Neural progenitor cell (in vitro differentiated cells): Measurements from ENCODE around the gene LMF1. TPM values are rescaled to one million over a fixed set of nuclear protein-coding genes. Genes with fewer than 3 reads are reported as not detected.

Source experiments
- DNase-seq: peaks from one replicate; pipeline ENCODE4 v3.0.0-alpha.2; 2016; ENCODE audit warnings: low spot score
- H2AFZ ChIP-seq: fragments of 200-600 bp; sonication (generic); replicated peaks from 2 replicates; pipeline ENCODE4 v1.6.1; 2016; ENCODE audit warnings: antibody characterized with exemption
- H3F3A ChIP-seq: fragments of 200-600 bp; sonication (generic); 2 replicates; pipeline ENCODE4 v1.6.1; 2016; ENCODE audit warnings: antibody characterized with exemption, low read depth
- H3K27ac ChIP-seq: fragments of 200-600 bp; sonication (generic); 2 replicates; pipeline ENCODE4 v1.5.1; 2016; ENCODE audit warnings: mild to moderate bottlenecking
- H3K27me3 ChIP-seq: fragments of 200-600 bp; sonication (generic); 2 replicates; pipeline ENCODE4 v1.6.1; 2016; ENCODE audit warnings: mild to moderate bottlenecking, moderate library complexity
- H3K36me3 ChIP-seq: fragments of 200-600 bp; sonication (generic); 2 replicates; pipeline ENCODE4 v1.5.1; 2016
- H3K4me1 ChIP-seq: fragments of 200-600 bp; sonication (generic); 2 replicates; pipeline ENCODE4 v1.6.1; 2016; ENCODE audit warnings: mixed run types
- H3K4me2 ChIP-seq: fragments of 200-600 bp; sonication (generic); 2 replicates; pipeline ENCODE4 v1.6.1; 2016
- H3K4me3 ChIP-seq: fragments of 200-600 bp; sonication (generic); 2 replicates; pipeline ENCODE4 v1.5.1; 2016
- H3K79me2 ChIP-seq: fragments of 200-600 bp; sonication (generic); 2 replicates; pipeline ENCODE4 v1.6.1; 2016; ENCODE audit warnings: low read depth
- H3K9ac ChIP-seq: fragments of 200-600 bp; sonication (generic); 2 replicates; pipeline ENCODE4 v1.6.1; 2016
- H3K9me3 ChIP-seq: fragments of 200-600 bp; sonication (generic); 2 replicates; pipeline ENCODE4 v1.5.1; 2016; ENCODE audit warnings: low read depth
- H4K20me1 ChIP-seq: fragments of 200-600 bp; sonication (generic); 2 replicates; pipeline ENCODE4 v1.6.1; 2016; ENCODE audit warnings: low read depth
- H3K27ac Mint-ChIP-seq: 3 replicates; pipeline ENCODE4 v1.8.0; 2021; ENCODE audit warnings: mixed read lengths
- H3K27me3 Mint-ChIP-seq: 2 replicates; pipeline ENCODE4 v1.8.0; 2022; ENCODE audit warnings: low read depth, mild to moderate bottlenecking, inconsistent platforms, moderate library complexity, mixed read lengths; ENCODE audit not compliant: insufficient read depth
- H3K36me3 Mint-ChIP-seq: 3 replicates; pipeline ENCODE4 v1.8.0; 2021; ENCODE audit warnings: mixed read lengths
- H3K4me1 Mint-ChIP-seq: 3 replicates; pipeline ENCODE4 v1.8.0; 2021; ENCODE audit warnings: mixed read lengths
- H3K4me3 Mint-ChIP-seq: 3 replicates; pipeline ENCODE4 v1.8.0; 2021; ENCODE audit warnings: mild to moderate bottlenecking, moderate library complexity, mixed read lengths
- H3K9me3 Mint-ChIP-seq: 3 replicates; pipeline ENCODE4 v1.8.0; 2020; ENCODE audit warnings: mixed read lengths
- CTCF ChIP-seq: fragments of 200-600 bp; sonication (generic); IDR thresholded peaks from 2 replicates; pipeline ENCODE4 v1.5.1; 2017; ENCODE audit warnings: antibody characterized with exemption, mild to moderate bottlenecking
- EZH2 ChIP-seq: fragments of 200-600 bp; sonication (generic); IDR thresholded peaks from 2 replicates; pipeline ENCODE4 v1.6.1; 2017; ENCODE audit warnings: antibody characterized with exemption, mild to moderate bottlenecking, moderate library complexity
- EZH2phosphoT487 ChIP-seq: fragments of 200-600 bp; sonication (generic); IDR thresholded peaks from 2 replicates; pipeline ENCODE4 v1.6.1; 2017; ENCODE audit warnings: antibody characterized with exemption
- total RNA-seq: library from RNA; depleted of rRNA; stranded (reverse); fragments of >200 nt; gene quantifications from 2 replicates; pipeline ENCODE4 v1.2.3, GENCODE V29; 2015; ENCODE audit warnings: low replicate concordance

LMF1 gene
- total RNA-seq, 1 donor from 2014 or later, result 3.4 TPM

- Mint-ChIP-seq H3K36me3 (peaks cover 4% of the 10 kb centered on the region), H3K27ac (no peak overlapping the region), H3K9me3 (peaks cover 5% of the 10 kb centered on the region), H3K27me3 (peaks cover 2% of the 10 kb centered on the region), H3K4me1 (peaks cover 5% of the 10 kb centered on the region), H3K4me3 (no peak overlapping the region)
- no peak for DNase-seq
- peaks cover 19% of the 10 kb centered on the region for H4K20me1 ChIP-seq
- H2AFZ ChIP-seq, result no peak overlapping the region
- no peak overlapping the region for H3K4me3 ChIP-seq
- H3F3A ChIP-seq, result peaks cover 24% of the 10 kb centered on the region
- TF ChIP-seq EZH2phosphoT487 (no peak), EZH2 (no peak), CTCF (no peak)
- H3K36me3 ChIP-seq, result no peaks in the 10 kb centered on the region
- no peak overlapping the region for H3K4me2 ChIP-seq
- peaks cover 62% of the 10 kb centered on the region for H3K27me3 ChIP-seq
- peaks cover 13% of the 10 kb centered on the region for H3K79me2 ChIP-seq
- no peak overlapping the region for H3K27ac ChIP-seq
- H3K4me1 ChIP-seq, result peaks cover 18% of the 10 kb centered on the region
- no peak overlapping the region for H3K9ac ChIP-seq
- no peaks in the 10 kb centered on the region for H3K9me3 ChIP-seq
These were observed 166.4 kb downstream of the LMF1 start for GRCh38 chr16:804193-805048.

GRCh38 chr16:803754-804080, 167.1 kb downstream of the LMF1 start:
- Histone ChIP-seq H3K4me3 (no peak overlapping the region), H3K9ac (no peak overlapping the region), H3K4me1 (peaks cover 18% of the 10 kb centered on the region), H3K4me2 (no peak overlapping the region), H3K27ac (no peak overlapping the region), H3K36me3 (no peaks in the 10 kb centered on the region), H3K27me3 (peaks cover 68% of the 10 kb centered on the region), H3K9me3 (no peaks in the 10 kb centered on the region), H3F3A (peaks cover 24% of the 10 kb centered on the region), H4K20me1 (peaks cover 22% of the 10 kb centered on the region), H3K79me2 (peaks cover 9% of the 10 kb centered on the region), H2AFZ (no peak overlapping the region)
- Mint-ChIP-seq H3K4me1 (peaks cover 3% of the 10 kb centered on the region), H3K27ac (no peak overlapping the region), H3K27me3 (peaks cover 2% of the 10 kb centered on the region), H3K36me3 (peaks cover 2% of the 10 kb centered on the region), H3K9me3 (peaks cover 3% of the 10 kb centered on the region), H3K4me3 (no peak overlapping the region)
- TF ChIP-seq CTCF, result no peak
- DNase-seq, result no peak

Other genes with a start within 250 kb of the LMF1 start
- gene ANTKMT, start 249.8 kb downstream of the LMF1 start, total RNA-seq, result 7.5 and 20.9 TPM in 2 replicates
- 0.67 and 3.7 TPM in 2 replicates for gene CCDC78, start 244.5 kb downstream of the LMF1 start, total RNA-seq
- gene HAGHL, start 243.9 kb downstream of the LMF1 start, total RNA-seq, result 1.0 and 5.4 TPM in 2 replicates
- 20.5 and 38.2 TPM in 2 replicates for gene CIAO3, start 230.0 kb downstream of the LMF1 start, total RNA-seq
- gene MSLN, start 210.2 kb downstream of the LMF1 start, total RNA-seq, result 0.82 and 1.2 TPM in 2 replicates
- 5.6 and 22.7 TPM in 2 replicates for gene RPUSD1, start 182.6 kb downstream of the LMF1 start, total RNA-seq
- gene CHTF18, start 182.4 kb downstream of the LMF1 start, total RNA-seq, result 35.6 and 124 TPM in 2 replicates
- gene GNG13, start 170.2 kb downstream of the LMF1 start, total RNA-seq, result not detected in 2 replicates
- gene SOX8, start 10.8 kb upstream of the LMF1 start, total RNA-seq, result 0.75 and 3.0 TPM in 2 replicates
- gene SSTR5, start 101.8 kb upstream of the LMF1 start, total RNA-seq, result not detected in 2 replicates
- not detected in 2 replicates for gene C1QTNF8, start 125.3 kb upstream of the LMF1 start, total RNA-seq
- 9.5 and 32.6 TPM in 2 replicates for gene CACNA1H, start 182.1 kb upstream of the LMF1 start, total RNA-seq